Limb (tissue), 2 donors: ENCODE results near the gene DNAJC17.

Source experiments
- DNase-seq, 2 donors: peaks; one replicate each; pipeline ENCODE4 v3.0.0-alpha.2; 2016; ENCODE audit errors: extremely low spot score in 2 of 2

Gene DNAJC17

GRCh38 chr15:40766906-40767837 lies 40.1 kb downstream of the DNAJC17 start:
- no peak for DNase-seq

- no peak for DNase-seq
Measured at GRCh38 chr15:40766194-40766815, 41.0 kb downstream of the DNAJC17 start.

- DNase-seq: no peak
Measured at GRCh38 chr15:40764629-40765103, 42.6 kb downstream of the DNAJC17 start.

GRCh38 chr15:40763801-40764628 lies 43.3 kb downstream of the DNAJC17 start, which contains the start of gene GCHFR:
GCHFR (plus strand) TSS chr15:40764068; CDS start chr15:40764181, 113 bp downstream.
- DNase-seq: peak; percentile 56 to 82

- peak; percentile 67 to 87 for DNase-seq
Measured at GRCh38 chr15:40762919-40763800, 44.1 kb downstream of the DNAJC17 start.

- DNase-seq: no peak
Measured at GRCh38 chr15:40759961-40760360, 47.3 kb downstream of the DNAJC17 start.

GRCh38 chr15:40756938-40757337 lies 50.3 kb downstream of the DNAJC17 start:
- DNase-seq: no peak

- DNase-seq: no peak
Measured at GRCh38 chr15:40755812-40756208, 51.5 kb downstream of the DNAJC17 start.

- peak; percentile 96 to 97 for DNase-seq
Measured at GRCh38 chr15:40754883-40755811, 52.1 kb downstream of the DNAJC17 start, which contains the start of gene RMDN3. RMDN3 (minus strand) TSS chr15:40755254; CDS start chr15:40754783, 471 bp downstream.

GRCh38 chr15:40754574-40754882 lies 52.7 kb downstream of the DNAJC17 start:
- DNase-seq: peak in 1 of 2 donors; percentile 48

GRCh38 chr15:40751745-40752144 lies 55.5 kb downstream of the DNAJC17 start:
- no peak for DNase-seq

- DNase-seq: no peak
Measured at GRCh38 chr15:40750885-40751284, 56.4 kb downstream of the DNAJC17 start.

GRCh38 chr15:40749151-40749630 lies 58.1 kb downstream of the DNAJC17 start:
- DNase-seq: no peak

- DNase-seq: no peak
Measured at GRCh38 chr15:40747685-40748631, 59.3 kb downstream of the DNAJC17 start.

- no peak for DNase-seq
Measured at GRCh38 chr15:40746916-40747418, 60.3 kb downstream of the DNAJC17 start.

- no peak for DNase-seq
Measured at GRCh38 chr15:40744815-40745152, 62.5 kb downstream of the DNAJC17 start.

- no peak for DNase-seq
Measured at GRCh38 chr15:40743921-40744814, 63.1 kb downstream of the DNAJC17 start.
